Measurements from ENCODE around the gene SHISA2. TPM values are rescaled to one million over a fixed set of nuclear protein-coding genes. Genes with fewer than 3 reads are reported as not detected.

SHISA2 gene
- total RNA-seq, 1 donor from 2014 or later: 0.11 TPM

- intact Hi-C loops (cut with DNase I): no loop called here
- DNase-seq (no peak), ATAC-seq (ENCODE audit: poor library complexity) (no peak)
Observed at GRCh38 chr13:26021956-26022355, 29.9 kb downstream of the SHISA2 start.

- no peak for ATAC-seq (ENCODE audit: poor library complexity)
- intact Hi-C loops (cut with DNase I): no loop called here
- DNase-seq: no peak
Observed at GRCh38 chr13:26021516-26021915, 30.3 kb downstream of the SHISA2 start.

GRCh38 chr13:26020891-26021290 lies 30.9 kb downstream of the SHISA2 start:
- DNase-seq (no peak), ATAC-seq (ENCODE audit: poor library complexity) (no peak)
- intact Hi-C loops (cut with DNase I): no loop called here

- no peak for DNase-seq
- ATAC-seq (ENCODE audit: poor library complexity): no peak
- intact Hi-C loops (cut with DNase I): no loop called here
Observed at GRCh38 chr13:26019881-26020870, 31.6 kb downstream of the SHISA2 start.

- no peak for DNase-seq
- ATAC-seq (ENCODE audit: poor library complexity): no peak
- intact Hi-C loops (cut with DNase I): no loop called here
Observed at GRCh38 chr13:26019251-26019650, 32.6 kb downstream of the SHISA2 start.

- ATAC-seq (ENCODE audit: poor library complexity): no peak
- no peak for DNase-seq
- intact Hi-C loops (cut with DNase I): no loop called here
Observed at GRCh38 chr13:26017932-26018665, 33.7 kb downstream of the SHISA2 start.

- intact Hi-C loops (cut with DNase I): no loop called here
Observed at GRCh38 chr13:26017196-26017921, 34.5 kb downstream of the SHISA2 start.

GRCh38 chr13:26016189-26016588 lies 35.6 kb downstream of the SHISA2 start:
- ATAC-seq (ENCODE audit: poor library complexity): no peak
- intact Hi-C loops (cut with DNase I): no loop called here
- no peak for DNase-seq

More at GRCh38 chr13:26017196-26017921, 34.5 kb downstream of the SHISA2 start:
- DNase-seq (no peak), ATAC-seq (ENCODE audit: poor library complexity) (peak; percentile 81)

- no peak for DNase-seq
- intact Hi-C loops (cut with DNase I): no loop called here
- no peak for ATAC-seq (ENCODE audit: poor library complexity)
Observed at GRCh38 chr13:26015271-26016125, 36.3 kb downstream of the SHISA2 start.

GRCh38 chr13:26012995-26013394 lies 38.8 kb downstream of the SHISA2 start:
- DNase-seq: no peak
- no peak for ATAC-seq (ENCODE audit: poor library complexity)
- intact Hi-C loops (cut with DNase I): no loop called here

- ATAC-seq (ENCODE audit: poor library complexity) (no peak), DNase-seq (no peak)
- intact Hi-C loops (cut with DNase I): no loop called here
Observed at GRCh38 chr13:26011996-26012821, 39.6 kb downstream of the SHISA2 start.

- intact Hi-C loops (cut with DNase I): no loop called here
- DNase-seq (no peak), ATAC-seq (ENCODE audit: poor library complexity) (no peak)
Observed at GRCh38 chr13:26011208-26011573, 40.6 kb downstream of the SHISA2 start.

- intact Hi-C loops (cut with DNase I): no loop called here
- ATAC-seq (ENCODE audit: poor library complexity) (no peak), DNase-seq (no peak)
Observed at GRCh38 chr13:26010487-26011207, 41.2 kb downstream of the SHISA2 start.

GRCh38 chr13:26007261-26008125 lies 44.3 kb downstream of the SHISA2 start:
- intact Hi-C loops (cut with DNase I): no loop called here
- no peak for ATAC-seq (ENCODE audit: poor library complexity)
- DNase-seq: no peak
